Kidney epithelial cell (primary cell): Measurements from ENCODE around the gene MLLT3. TPM values are rescaled to one million over a fixed set of nuclear protein-coding genes. Genes with fewer than 3 reads are reported as not detected.

Experiments used
- DNase-seq: peaks from one replicate; pipeline ENCODE4 v3.0.0-alpha.2; 2010; ENCODE audit warnings: low read depth
- H3K27me3 ChIP-seq: 2 replicates; pipeline ENCODE4 v1.6.0; 2011; ENCODE audit warnings: low read length; ENCODE audit not compliant: control insufficient read depth, insufficient read depth
- H3K36me3 ChIP-seq: 2 replicates; pipeline ENCODE4 v1.5.1; 2011; ENCODE audit warnings: low read length; ENCODE audit not compliant: control insufficient read depth, insufficient read depth
- H3K4me3 ChIP-seq: 2 replicates; pipeline ENCODE4 v1.5.1; 2011; ENCODE audit warnings: low read depth, mild to moderate bottlenecking, control low read depth, low read length
- CTCF ChIP-seq: IDR thresholded peaks from 2 replicates; pipeline ENCODE4 v1.5.1; 2011; ENCODE audit warnings: mild to moderate bottlenecking, moderate library complexity, low read length, control low read depth, inconsistent platforms; ENCODE audit not compliant: insufficient read depth, poor library complexity, severe bottlenecking
- total RNA-seq: library from RNA; depleted of rRNA; stranded (reverse); fragments of >200 nt; gene quantifications from 2 replicates; pipeline ENCODE4 v1.2.3, GENCODE V29; 2015

Gene MLLT3
- total RNA-seq, 1 donor from 2014 or later = 16.2 TPM

- Histone ChIP-seq H3K36me3 (no peaks in the 10 kb centered on the region), H3K27me3 (no peaks in the 10 kb centered on the region), H3K4me3 (no peak overlapping the region)
- DNase-seq = no peak
- no peak for TF ChIP-seq CTCF
These were observed 155.8 kb downstream of the MLLT3 start for GRCh38 chr9:20466328-20467008.

- no peaks in the 10 kb centered on the region for H3K36me3 ChIP-seq
- no peak overlapping the region for H3K4me3 ChIP-seq
- no peak for DNase-seq
- TF ChIP-seq CTCF = no peak
- no peaks in the 10 kb centered on the region for H3K27me3 ChIP-seq
These were observed 158.1 kb downstream of the MLLT3 start for GRCh38 chr9:20464242-20464641.

- no peak for TF ChIP-seq CTCF
These were observed 158.5 kb downstream of the MLLT3 start for GRCh38 chr9:20463823-20464222.

GRCh38 chr9:20462410-20462809 is 159.9 kb downstream of the MLLT3 start:
- no peak for DNase-seq
- Histone ChIP-seq H3K36me3 (no peaks in the 10 kb centered on the region), H3K4me3 (no peak overlapping the region), H3K27me3 (no peaks in the 10 kb centered on the region)
- TF ChIP-seq CTCF = peak; percentile 21

More at GRCh38 chr9:20463823-20464222, 158.5 kb downstream of the MLLT3 start:
- H3K27me3 ChIP-seq = no peaks in the 10 kb centered on the region
- no peak for DNase-seq
- no peak overlapping the region for H3K4me3 ChIP-seq
- no peaks in the 10 kb centered on the region for H3K36me3 ChIP-seq

GRCh38 chr9:20447291-20447690 is 175.0 kb downstream of the MLLT3 start:
- TF ChIP-seq CTCF = no peak
- Histone ChIP-seq H3K4me3 (no peak overlapping the region), H3K36me3 (no peaks in the 10 kb centered on the region), H3K27me3 (no peaks in the 10 kb centered on the region)
- no peak for DNase-seq

- no peaks in the 10 kb centered on the region for H3K36me3 ChIP-seq
- no peak overlapping the region for H3K4me3 ChIP-seq
- DNase-seq = no peak
- H3K27me3 ChIP-seq = no peaks in the 10 kb centered on the region
- TF ChIP-seq CTCF = no peak
These were observed 176.1 kb downstream of the MLLT3 start for GRCh38 chr9:20446248-20446647.
